Fibroblast of the aortic adventitia (primary cell): Measurements from ENCODE around the gene PREX1. TPM values are rescaled to one million over a fixed set of nuclear protein-coding genes. Genes with fewer than 3 reads are reported as not detected.

Source experiments
- DNase-seq: peaks from one replicate; pipeline ENCODE4 v3.0.0-alpha.2; 2010; ENCODE audit warnings: low read depth
- H3K4me3 ChIP-seq: 2 replicates; pipeline ENCODE4 v1.5.1; 2011; ENCODE audit warnings: low read depth, mild to moderate bottlenecking, control low read depth, low read length, moderate library complexity
- CTCF ChIP-seq: IDR thresholded peaks from 2 replicates; pipeline ENCODE4 v1.5.1; 2011; ENCODE audit warnings: mild to moderate bottlenecking, low read length, control low read depth, inconsistent platforms; ENCODE audit not compliant: insufficient read depth
- total RNA-seq: library from RNA; depleted of rRNA; stranded (reverse); fragments of >200 nt; gene quantifications from 2 replicates; pipeline ENCODE4 v1.2.3, GENCODE V29; 2012; ENCODE audit warnings: low replicate concordance

The PREX1 gene
- total RNA-seq, 1 donor = 13.0 TPM

GRCh38 chr20:48669946-48670605 lies 157.7 kb downstream of the PREX1 start:
- no peak for TF ChIP-seq CTCF

GRCh38 chr20:48668451-48668946 lies 159.3 kb downstream of the PREX1 start:
- no peak overlapping the region for H3K4me3 ChIP-seq
- DNase-seq = peak; percentile 18
- TF ChIP-seq CTCF = no peak

More at GRCh38 chr20:48669946-48670605, 157.7 kb downstream of the PREX1 start:
- no peak for DNase-seq
- H3K4me3 ChIP-seq = no peak overlapping the region

- H3K4me3 ChIP-seq = no peak overlapping the region
- peak; percentile 16 for DNase-seq
- no peak for TF ChIP-seq CTCF
Measured at GRCh38 chr20:48667889-48668413, 159.8 kb downstream of the PREX1 start.

- no peak for DNase-seq
- no peak for TF ChIP-seq CTCF
Measured at GRCh38 chr20:48667481-48667880, 160.3 kb downstream of the PREX1 start.

GRCh38 chr20:48665785-48666184 lies 162.0 kb downstream of the PREX1 start:
- no peak for DNase-seq
- no peak overlapping the region for H3K4me3 ChIP-seq

More at GRCh38 chr20:48667481-48667880, 160.3 kb downstream of the PREX1 start:
- H3K4me3 ChIP-seq = no peak overlapping the region

GRCh38 chr20:48662711-48663110 lies 165.1 kb downstream of the PREX1 start:
- H3K4me3 ChIP-seq = no peak overlapping the region
- no peak for TF ChIP-seq CTCF
- DNase-seq = no peak

More at GRCh38 chr20:48665785-48666184, 162.0 kb downstream of the PREX1 start:
- TF ChIP-seq CTCF = no peak
